GM21825 (cell line): Measurements from ENCODE around the gene PSAP.
A peak's percentile ranks its signal among the peaks of the same experiment; 100 is the strongest.
"Not testable (repeated sequence)": the region's sequence is repeated elsewhere in the genome, so short reads cannot be mapped to it uniquely, and the experiment has no call there.

Experiments used
- ATAC-seq: cut with Tn5 transposase; IDR thresholded peaks from one replicate; pipeline ENCODE4 v1.9.1; 2021; ENCODE audit warnings: mild to moderate bottlenecking, moderate library complexity; ENCODE audit not compliant: unreplicated experiment

PSAP gene

GRCh38 chr10:71874680-71875354 is 23.8 kb upstream of the PSAP start:
- ATAC-seq = not testable (repeated sequence)

- peak; percentile 93 for ATAC-seq
These were observed 22.6 kb upstream of the PSAP start for GRCh38 chr10:71873582-71874211.

DNA sequence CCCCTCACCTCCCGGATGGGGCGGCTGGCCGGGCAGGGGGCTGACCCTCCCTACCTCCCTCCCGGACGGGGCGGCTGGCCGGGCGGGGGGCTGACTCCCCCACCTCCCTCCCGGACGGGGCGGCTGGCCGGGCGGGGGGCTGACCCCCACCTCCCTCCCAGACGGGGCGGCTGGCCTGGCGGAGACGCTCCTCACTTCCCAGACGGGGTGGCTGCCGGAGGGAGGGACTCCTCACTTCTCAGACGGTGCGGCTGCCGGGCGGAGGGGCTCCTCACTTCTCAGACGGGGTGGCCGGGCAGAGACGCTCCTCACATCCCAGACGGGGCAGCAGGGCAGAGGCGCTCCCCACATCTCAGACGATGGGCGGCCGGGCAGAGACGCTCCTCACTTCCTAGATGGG is 18.6 kb upstream of the PSAP start:
- not testable (repeated sequence) for ATAC-seq

- no peak for ATAC-seq
These were observed 17.2 kb upstream of the PSAP start for GRCh38 chr10:71868192-71868697.

DNA sequence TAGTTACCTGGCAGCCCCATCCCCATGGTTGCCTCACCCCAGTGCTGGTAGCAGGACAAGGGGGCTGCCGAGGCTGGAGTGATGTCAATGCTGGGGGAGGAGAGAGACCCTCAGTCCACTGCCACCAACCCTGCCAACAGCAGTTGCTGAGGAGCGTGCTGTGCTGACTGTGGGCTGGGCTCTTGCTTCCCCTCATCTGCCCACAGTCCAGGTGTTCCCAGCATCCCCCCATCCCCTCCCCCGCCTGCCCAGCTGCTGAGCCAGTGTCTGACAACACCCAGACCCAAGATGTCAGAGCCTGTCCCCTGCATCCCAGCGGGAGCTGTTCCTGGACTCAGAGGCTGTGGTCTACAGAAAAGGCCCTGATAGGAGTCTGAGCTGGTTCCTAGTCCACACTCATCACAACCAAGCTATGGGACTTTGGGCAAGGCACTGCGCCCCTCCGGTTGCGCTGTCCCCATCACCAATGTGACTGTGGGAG is 14.6 kb upstream of the PSAP start:
- no peak for ATAC-seq

- no peak for ATAC-seq
These were observed 13.9 kb upstream of the PSAP start for GRCh38 chr10:71864911-71865361.

DNA sequence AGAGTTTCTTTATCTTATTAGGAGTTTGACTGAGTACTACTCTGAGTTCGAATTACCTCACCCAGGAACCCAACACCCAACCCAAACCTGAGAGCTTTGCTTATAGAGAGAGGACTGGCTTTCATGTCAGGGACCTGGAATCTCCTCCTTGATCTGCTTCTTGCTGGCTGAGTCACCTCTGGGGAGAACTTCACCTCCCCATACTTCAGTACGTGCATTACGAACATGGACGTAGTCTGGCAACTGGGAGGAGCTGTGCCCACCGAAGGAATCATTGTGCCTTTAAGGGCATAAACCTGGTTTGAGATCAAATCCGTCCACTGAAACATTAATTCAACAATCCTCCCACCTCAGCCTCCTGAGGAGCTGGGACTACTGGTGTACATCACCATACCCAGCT is 12.2 kb upstream of the PSAP start:
- no peak for ATAC-seq

- peak; percentile 69 for ATAC-seq
These were observed 9.4 kb upstream of the PSAP start for GRCh38 chr10:71860243-71861029.

GRCh38 chr10:71857934-71858890 is 7.2 kb upstream of the PSAP start:
- no peak for ATAC-seq

GRCh38 chr10:71856619-71857018 is 5.6 kb upstream of the PSAP start:
- ATAC-seq = no peak

- no peak for ATAC-seq
These were observed 3.0 kb upstream of the PSAP start for GRCh38 chr10:71854031-71854430.

- no peak for ATAC-seq
These were observed 1.4 kb upstream of the PSAP start for GRCh38 chr10:71852355-71852937.

DNA sequence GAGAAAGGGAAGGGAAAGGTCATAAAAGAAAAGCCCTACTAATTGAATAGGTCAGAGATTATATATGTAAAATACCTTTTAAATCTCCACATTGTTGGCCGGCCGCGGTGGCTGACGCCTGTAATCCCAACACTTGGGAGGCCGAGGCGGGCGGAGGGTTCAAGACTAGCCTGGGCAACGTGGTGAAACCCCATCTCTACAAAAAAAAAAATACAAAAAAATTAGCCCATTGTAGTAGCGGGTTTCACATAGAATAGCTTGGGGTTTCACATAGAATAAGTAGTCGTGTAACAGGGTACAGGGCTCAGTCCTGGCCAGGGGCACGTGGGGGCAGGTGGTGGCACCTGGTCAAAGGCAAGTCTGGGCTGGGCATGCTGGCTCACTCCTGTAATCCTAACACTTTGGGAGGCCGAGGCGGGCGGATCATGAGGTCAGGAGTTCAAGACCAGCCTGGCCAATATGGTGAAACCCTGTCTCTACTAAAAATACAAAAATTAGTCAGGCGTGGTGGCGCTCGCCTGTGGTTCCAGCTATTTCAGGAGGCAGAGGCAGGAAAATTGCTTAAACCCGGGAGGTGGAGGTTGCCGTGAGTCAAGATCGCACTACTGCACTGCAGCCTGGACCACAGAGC is 529 bp upstream of the PSAP start:
- not testable (repeated sequence) for ATAC-seq

GRCh38 chr10:71850021-71850742 is 869 bp downstream of the PSAP start:
- ATAC-seq = no peak

DNA sequence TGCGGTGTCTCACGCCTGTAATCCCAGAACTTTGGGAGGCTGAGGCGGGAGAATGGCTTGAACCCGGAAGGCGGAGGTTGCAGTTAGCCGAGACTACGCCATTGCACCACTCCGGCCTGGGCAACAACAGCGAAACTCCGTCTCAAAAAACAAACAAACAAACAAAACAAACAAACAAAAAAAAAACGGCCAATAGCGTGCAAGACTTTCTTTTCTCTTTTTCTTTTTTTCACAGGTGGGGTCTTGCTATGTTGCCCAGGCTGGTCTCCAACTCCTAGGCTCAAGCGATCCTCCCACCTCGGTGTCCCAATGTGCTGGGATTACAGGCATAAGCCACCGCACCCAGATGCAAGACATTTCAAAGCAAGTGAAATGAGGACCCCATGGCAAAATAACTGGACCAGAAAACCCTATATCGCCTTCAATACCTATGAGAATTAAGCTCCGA is 1.6 kb downstream of the PSAP start:
- no peak for ATAC-seq

GRCh38 chr10:71848325-71849275 is 2.5 kb downstream of the PSAP start:
- ATAC-seq = no peak

GRCh38 chr10:71847418-71847817 is 3.6 kb downstream of the PSAP start:
- ATAC-seq = no peak

- ATAC-seq = no peak
These were observed 4.2 kb downstream of the PSAP start for GRCh38 chr10:71846816-71847215.
